ENCODE data around the gene RSPO1. TPM values are rescaled to one million over a fixed set of nuclear protein-coding genes. Genes with fewer than 3 reads are reported as not detected.

The RSPO1 gene
- total and polyA plus RNA-seq, 10 of the 15 experiments (the other 5 are each of a cell fraction or from before 2014, with no cell fraction given): not detected

DNA sequence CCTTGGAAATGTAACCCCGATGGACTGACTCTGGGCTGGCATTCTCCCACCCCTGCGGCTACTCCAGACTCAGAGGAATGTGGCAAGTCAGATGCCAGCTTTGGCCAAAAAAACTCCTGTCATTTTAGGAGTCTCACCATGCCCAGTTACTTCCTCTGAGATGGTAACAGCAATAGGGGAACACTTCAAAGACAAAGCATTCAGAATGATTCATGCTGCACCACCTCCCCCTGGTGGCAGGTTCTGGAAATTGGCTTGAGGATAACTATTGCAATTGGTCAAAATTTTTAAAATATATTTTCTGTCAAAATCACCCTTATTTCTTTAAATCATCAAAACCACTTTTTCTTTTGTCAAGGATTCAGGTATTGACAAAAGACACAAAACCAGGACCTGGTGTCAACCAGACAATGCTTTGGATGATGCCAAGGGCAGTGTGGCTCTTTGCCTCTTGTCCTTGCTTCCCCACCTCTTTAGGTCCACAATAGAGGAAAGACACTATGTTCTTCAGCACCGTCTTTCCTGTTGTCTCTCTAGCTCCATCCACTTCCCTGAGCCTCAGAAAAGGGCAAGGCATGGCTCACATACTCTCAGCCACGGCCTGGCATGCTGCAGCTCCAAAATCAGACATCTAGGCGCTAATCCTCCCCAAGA, 47.8 kb upstream of the RSPO1 start (continued):
- TF ChIP-seq, protein P1, sequence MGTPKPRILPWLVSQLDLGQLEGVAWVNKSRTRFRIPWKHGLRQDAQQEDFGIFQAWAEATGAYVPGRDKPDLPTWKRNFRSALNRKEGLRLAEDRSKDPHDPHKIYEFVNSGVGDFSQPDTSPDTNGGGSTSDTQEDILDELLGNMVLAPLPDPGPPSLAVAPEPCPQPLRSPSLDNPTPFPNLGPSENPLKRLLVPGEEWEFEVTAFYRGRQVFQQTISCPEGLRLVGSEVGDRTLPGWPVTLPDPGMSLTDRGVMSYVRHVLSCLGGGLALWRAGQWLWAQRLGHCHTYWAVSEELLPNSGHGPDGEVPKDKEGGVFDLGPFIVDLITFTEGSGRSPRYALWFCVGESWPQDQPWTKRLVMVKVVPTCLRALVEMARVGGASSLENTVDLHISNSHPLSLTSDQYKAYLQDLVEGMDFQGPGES (IDR thresholded peaks at IDR 0.05): no peak
- TF ChIP-seq ESRRA (IDR thresholded peaks at IDR 0.05; ENCODE audit: low read length) (no peak), SUPT20H (IDR thresholded peaks at IDR 0.05; ENCODE audit: borderline replicate concordance, control insufficient read depth, low read depth, low read length) (no peak), STAT3 (IDR thresholded peaks at IDR 0.05; ENCODE audit: low read depth, low read length) (no peak), MXI1 (IDR thresholded peaks at IDR 0.05; ENCODE audit: low read depth, low read length) (no peak), SP1 (IDR thresholded peaks at IDR 0.05; ENCODE audit: low read depth, low read length) (no peak), MYB (IDR thresholded peaks at IDR 0.05; ENCODE audit: borderline replicate concordance, low read depth, low read length) (no peak), SMC3 (IDR thresholded peaks at IDR 0.05; ENCODE audit: borderline replicate concordance, low read length) (peak; percentile 93), YY1 (IDR thresholded peaks at IDR 0.05; ENCODE audit: low read depth, low read length) (peak; percentile 60; the same call in 1 of the 2 replicates), ZZZ3 (IDR thresholded peaks at IDR 0.05; ENCODE audit: control insufficient read depth, insufficient read length, low read depth) (no peak), FOXM1 (IDR thresholded peaks at IDR 0.05; ENCODE audit: low read depth, low read length) (no peak), RAD51 (IDR thresholded peaks at IDR 0.05) (no peak), SIX5 (IDR thresholded peaks at IDR 0.05; ENCODE audit: low read depth, low read length, severe bottlenecking) (no peak), NFYB (IDR thresholded peaks at IDR 0.05; ENCODE audit: insufficient read depth, low read depth, low read length) (no peak), KLF5 (IDR thresholded peaks at IDR 0.05; ENCODE audit: partially characterized antibody) (no peak), RAD21 (IDR thresholded peaks at IDR 0.05; ENCODE audit: insufficient read depth, low read depth, low read length) (peak; percentile 94), RUNX3 (IDR thresholded peaks at IDR 0.05; ENCODE audit: low read length) (no peak), IKZF2 (IDR thresholded peaks at IDR 0.05) (no peak), SPI1 (IDR thresholded peaks at IDR 0.05; ENCODE audit: borderline replicate concordance, insufficient read depth, low read depth, low read length) (peak; percentile 20; the same call in 1 of the 2 replicates)
- TF ChIP-seq, protein P2, sequence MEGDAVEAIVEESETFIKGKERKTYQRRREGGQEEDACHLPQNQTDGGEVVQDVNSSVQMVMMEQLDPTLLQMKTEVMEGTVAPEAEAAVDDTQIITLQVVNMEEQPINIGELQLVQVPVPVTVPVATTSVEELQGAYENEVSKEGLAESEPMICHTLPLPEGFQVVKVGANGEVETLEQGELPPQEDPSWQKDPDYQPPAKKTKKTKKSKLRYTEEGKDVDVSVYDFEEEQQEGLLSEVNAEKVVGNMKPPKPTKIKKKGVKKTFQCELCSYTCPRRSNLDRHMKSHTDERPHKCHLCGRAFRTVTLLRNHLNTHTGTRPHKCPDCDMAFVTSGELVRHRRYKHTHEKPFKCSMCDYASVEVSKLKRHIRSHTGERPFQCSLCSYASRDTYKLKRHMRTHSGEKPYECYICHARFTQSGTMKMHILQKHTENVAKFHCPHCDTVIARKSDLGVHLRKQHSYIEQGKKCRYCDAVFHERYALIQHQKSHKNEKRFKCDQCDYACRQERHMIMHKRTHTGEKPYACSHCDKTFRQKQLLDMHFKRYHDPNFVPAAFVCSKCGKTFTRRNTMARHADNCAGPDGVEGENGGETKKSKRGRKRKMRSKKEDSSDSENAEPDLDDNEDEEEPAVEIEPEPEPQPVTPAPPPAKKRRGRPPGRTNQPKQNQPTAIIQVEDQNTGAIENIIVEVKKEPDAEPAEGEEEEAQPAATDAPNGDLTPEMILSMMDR (IDR thresholded peaks at IDR 0.05 in 2 of 3, conservative IDR thresholded peaks at IDR 0.05 in 1 of 3; ENCODE audit: control insufficient read depth in 2 of 3, extremely low read depth in 1 of 3, insufficient read depth in 1 of 3, low read depth in 3 of 3, low read length in 3 of 3): peak; percentile 79 to 93 (median 85)
- TF ChIP-seq, protein P3, sequence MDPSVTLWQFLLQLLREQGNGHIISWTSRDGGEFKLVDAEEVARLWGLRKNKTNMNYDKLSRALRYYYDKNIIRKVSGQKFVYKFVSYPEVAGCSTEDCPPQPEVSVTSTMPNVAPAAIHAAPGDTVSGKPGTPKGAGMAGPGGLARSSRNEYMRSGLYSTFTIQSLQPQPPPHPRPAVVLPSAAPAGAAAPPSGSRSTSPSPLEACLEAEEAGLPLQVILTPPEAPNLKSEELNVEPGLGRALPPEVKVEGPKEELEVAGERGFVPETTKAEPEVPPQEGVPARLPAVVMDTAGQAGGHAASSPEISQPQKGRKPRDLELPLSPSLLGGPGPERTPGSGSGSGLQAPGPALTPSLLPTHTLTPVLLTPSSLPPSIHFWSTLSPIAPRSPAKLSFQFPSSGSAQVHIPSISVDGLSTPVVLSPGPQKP (IDR thresholded peaks at IDR 0.05; ENCODE audit: low read depth, low read length): no peak
- TF ChIP-seq, protein P4, sequence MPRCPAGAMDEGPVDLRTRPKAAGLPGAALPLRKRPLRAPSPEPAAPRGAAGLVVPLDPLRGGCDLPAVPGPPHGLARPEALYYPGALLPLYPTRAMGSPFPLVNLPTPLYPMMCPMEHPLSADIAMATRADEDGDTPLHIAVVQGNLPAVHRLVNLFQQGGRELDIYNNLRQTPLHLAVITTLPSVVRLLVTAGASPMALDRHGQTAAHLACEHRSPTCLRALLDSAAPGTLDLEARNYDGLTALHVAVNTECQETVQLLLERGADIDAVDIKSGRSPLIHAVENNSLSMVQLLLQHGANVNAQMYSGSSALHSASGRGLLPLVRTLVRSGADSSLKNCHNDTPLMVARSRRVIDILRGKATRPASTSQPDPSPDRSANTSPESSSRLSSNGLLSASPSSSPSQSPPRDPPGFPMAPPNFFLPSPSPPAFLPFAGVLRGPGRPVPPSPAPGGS (IDR thresholded peaks at IDR 0.05; ENCODE audit: borderline replicate concordance, insufficient read depth, low read depth, low read length, poor library complexity, severe bottlenecking): no peak
